Measurements from ENCODE around the gene ZP3.
"Not testable (repeated sequence)": the region's sequence is repeated elsewhere in the genome, so short reads cannot be mapped to it uniquely, and the experiment has no call there.

Gene ZP3

GRCh38 chr7:76487969-76488368, 63.2 kb downstream of the ZP3 start:
- not testable (repeated sequence) for DNase-seq

Measured in stimulated activated CD4-positive, alpha-beta T cell treated with anti-CD3 and anti-CD28 coated beads, Interleukin-2, amount 100 ng/mL, for 48 hours (primary cell).